Fibroblast of skin of left quadriceps (primary cell): ENCODE measurements around the gene NFE2L3.
"Not testable (repeated sequence)": the region's sequence is repeated elsewhere in the genome, so short reads cannot be mapped to it uniquely, and the experiment has no call there.

ENCODE experiments used
- DNase-seq, 2 experiments: peaks; one replicate each; pipeline ENCODE4 v3.0.0-alpha.2; 2013; ENCODE audit warnings: low read depth in 2 of 2

Gene NFE2L3

GRCh38 chr7:26186364-26187311, 34.6 kb downstream of the NFE2L3 start:
- DNase-seq: no peak

GRCh38 chr7:26187380-26188205, 35.6 kb downstream of the NFE2L3 start:
- DNase-seq: no peak

GRCh38 chr7:26188206-26188956, 36.4 kb downstream of the NFE2L3 start:
- no peak for DNase-seq

DNA sequence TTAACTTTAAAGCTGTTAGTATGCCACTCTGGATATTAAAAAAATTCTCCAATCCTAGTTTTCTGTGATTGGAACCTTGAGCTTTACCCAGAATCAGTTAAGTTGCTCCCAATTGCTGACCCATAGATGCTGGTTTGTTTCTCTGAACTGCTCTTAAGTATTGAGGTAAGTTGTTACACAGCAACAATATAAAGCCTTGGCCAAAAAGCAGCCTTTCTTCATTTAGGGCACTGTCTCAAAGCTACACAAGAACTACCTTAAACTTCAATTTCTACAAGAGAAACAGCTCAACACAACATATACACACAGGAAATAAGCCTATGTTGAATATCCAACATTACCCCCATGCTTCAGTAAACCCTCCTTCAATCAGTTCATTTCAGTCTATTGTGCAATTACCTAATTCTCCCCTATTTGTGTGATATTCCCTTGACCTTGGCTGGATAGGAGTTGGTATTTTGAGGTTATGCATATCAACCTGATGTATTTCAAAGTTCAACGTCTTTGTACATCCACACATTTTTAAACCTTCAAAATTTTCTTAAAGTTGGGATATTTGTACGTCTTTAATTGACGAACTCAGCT, 37.1 kb downstream of the NFE2L3 start:
- no peak for DNase-seq

DNA sequence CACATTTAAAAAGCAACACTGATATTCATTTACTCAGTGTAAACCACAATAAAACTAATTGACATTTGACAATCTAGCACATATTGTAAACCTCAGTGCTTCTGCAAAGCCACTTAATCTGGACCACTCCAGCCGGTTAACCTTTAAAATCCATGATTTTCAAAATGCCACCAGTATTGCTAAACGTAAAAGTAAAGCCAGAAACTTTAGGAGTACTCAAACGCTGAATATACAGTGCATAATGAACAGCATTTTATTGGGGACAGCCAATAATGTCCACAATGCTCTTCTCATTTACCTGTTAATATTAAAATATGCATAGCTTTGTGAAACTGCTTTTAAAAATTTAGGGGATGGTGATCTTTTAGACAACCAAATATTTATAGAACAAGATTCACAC, 37.7 kb downstream of the NFE2L3 start:
- DNase-seq: no peak

DNA sequence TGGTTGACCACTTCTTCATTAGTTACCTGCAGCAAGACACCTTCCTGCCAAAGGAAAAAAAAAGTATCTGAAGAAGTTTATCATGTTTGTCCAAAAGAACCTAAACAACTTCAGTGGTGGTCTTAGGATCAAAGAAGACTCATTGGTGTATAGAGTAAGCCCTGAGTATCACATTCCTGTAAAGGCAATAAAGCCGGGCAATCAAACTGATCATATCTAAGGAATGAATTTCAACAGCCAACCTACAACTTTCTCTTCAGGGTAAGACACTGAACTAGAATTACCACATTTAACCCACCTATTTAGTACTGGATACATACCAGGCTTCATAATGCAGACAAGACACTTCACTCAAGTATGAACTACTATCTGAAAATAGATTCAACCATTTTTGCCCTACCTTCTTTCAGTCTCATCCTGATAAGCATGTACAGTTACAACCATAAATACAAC, 38.4 kb downstream of the NFE2L3 start:
- DNase-seq: no peak

DNA sequence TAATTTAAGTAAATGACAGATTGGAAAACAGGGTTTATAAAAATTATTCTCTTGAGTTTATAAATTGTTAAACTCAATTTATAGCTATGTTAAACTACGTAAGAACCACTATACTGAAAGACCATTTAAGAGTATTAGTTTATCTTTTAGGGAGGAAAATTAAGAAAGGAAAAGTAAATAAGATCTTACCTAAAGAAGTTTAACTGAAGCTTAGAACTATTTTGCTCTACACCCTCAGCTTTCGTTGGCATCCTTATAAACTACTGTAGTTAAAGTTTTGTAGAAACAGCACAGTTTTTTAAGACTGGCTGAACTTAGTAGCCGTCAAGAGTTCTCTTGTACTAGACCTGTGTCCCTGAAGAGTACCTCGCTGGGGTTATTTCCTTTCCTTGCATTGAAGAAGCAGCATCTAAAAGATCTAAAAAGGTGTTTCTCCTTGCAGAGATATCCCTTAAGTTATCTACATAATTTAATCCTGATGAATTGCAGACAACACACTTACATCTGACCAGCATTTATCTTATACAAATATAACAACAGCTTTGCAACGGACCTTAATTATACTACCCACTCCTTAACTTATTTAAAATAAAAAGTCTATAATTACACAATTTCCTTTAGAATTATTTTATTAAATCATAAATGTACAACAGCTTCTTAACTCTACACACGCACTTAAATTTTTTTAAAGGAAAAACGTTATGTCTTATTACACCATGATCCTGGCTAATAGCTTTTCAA, 39.4 kb downstream of the NFE2L3 start:
- DNase-seq: no peak

DNA sequence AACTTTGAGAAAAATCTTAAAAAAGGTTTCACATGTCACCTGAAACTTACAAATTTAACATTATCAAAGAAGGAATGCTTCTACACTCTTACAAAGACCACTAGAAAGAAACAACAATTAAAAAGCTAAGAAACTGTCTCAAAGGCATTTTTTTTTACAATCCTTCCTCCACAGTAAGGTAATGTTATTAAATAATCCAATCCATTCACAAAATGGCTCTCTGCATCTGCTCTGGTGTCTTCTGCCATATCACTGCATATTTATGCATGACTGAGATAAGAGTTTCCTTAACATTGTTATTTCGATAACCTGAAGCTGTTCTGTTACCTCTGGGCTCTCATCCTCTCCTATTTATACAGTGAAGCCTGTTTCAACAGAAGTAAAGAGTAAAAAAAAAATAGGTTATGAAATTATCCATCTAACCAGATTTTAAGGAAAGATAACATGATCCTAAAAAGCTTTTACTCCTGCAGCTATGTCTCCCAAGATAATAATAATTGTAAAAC, 40.0 kb downstream of the NFE2L3 start:
- no peak for DNase-seq

DNA sequence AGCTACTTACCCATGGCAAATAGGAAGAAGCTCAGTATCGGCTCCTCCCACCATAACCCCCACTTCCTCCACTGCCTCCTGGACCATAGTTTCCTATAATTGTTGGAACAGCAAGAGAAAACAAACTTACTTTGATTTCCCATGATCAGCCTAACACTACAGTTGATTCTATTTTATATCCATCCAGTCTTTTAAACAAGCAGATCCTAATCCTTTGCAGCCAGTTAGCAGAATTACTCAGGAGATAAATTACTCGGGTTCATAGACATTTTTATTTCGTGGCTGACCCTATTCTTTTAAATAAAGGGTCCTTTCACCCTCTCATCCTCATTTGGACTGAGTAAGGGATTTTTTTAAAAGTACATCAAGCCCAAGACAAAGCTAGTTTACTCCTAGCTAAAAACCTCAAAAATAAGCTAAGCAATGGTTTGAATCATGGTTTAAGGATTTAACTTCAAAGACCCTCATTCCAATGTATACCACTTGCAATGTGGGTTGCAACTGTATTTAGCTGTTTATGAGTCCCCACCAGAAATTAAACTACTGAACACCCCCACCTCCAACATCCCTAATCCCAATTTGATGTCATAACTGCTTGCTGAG, 40.6 kb downstream of the NFE2L3 start:
- no peak for DNase-seq

GRCh38 chr7:26193432-26194207, 41.6 kb downstream of the NFE2L3 start:
- DNase-seq: no peak

DNA sequence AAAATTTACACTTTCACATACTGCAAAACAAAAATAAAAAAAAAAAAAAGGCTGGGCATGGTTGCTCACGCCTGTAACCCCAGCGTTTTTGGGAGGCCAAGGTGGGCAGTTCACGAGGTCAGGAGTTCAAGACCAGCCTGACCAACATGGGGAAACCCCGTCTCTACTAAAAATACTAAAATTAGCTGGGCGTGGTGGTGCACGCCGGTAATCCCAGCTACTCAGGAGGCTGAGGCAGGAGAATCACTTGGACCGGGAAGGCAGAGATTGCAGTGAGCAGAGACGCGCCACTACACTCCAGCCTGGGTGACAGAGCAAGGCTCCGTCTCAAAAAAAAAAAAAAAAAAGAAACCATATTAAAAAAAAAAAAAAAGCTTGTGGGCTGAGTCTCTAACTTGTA, 42.8 kb downstream of the NFE2L3 start:
- not testable (repeated sequence) for DNase-seq

DNA sequence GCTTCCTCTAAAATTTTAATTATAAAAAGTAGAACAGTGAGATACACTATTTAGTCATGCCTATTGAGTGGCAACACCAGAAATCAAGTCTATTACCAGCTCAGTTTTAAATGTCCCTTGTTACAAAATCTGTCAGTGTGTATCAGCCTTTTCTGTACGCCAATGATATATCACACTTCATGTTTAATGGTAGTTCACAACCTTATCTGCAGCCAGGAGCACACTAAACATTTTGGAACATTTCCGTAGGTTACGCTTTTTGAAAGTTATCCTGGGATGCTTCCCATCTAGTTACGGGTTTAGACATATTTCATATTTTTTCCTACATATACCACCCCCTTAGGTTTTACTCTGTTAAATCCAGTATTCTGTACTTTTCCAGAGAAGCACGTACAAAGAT, 43.2 kb downstream of the NFE2L3 start:
- DNase-seq: no peak

- DNase-seq: no peak
Measured at GRCh38 chr7:26195867-26196657, 44.1 kb downstream of the NFE2L3 start.

DNA sequence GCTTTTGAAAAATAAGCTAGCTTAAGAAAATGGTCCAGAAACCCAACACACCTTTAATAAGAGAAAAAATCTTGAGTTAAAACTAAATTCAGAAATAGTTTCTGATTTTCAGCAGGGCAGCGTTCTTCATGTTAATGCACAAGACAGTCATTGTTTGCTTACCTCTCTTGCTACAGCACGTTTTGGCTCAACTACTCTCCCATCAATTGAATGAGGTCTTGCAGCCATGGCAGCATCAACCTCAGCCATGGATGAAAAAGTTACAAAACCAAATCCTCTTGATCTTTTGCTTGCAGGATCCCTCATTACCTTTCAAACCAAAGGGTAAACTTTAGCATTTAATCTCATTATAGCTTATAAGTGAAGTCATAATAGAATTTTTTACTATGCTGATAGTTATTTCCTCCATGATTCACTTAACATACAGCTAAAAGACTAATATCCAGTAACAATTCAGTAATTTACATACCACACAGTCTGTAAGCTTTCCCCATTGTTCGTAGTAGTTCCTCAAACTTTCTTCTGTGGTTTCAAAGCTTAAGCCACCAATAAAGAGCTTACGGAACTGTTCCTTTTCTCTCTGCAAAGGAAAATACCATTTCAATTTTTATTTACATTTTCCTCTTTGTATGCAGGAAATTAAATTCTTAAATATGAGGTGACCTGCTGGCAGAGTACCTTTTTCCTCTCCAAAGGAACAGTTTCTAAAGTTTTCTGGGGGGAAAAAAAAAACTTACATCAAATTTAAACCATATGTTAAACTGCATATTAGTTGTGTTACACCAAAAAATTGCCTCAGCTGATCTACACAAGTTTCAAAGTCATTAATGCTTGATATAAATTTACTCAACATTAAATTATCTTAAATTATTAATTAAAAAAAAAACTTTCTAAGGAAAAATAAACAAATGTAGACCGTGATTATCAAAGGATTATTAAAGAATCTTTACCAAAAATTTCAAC, 45.4 kb downstream of the NFE2L3 start:
- DNase-seq: no peak

DNA sequence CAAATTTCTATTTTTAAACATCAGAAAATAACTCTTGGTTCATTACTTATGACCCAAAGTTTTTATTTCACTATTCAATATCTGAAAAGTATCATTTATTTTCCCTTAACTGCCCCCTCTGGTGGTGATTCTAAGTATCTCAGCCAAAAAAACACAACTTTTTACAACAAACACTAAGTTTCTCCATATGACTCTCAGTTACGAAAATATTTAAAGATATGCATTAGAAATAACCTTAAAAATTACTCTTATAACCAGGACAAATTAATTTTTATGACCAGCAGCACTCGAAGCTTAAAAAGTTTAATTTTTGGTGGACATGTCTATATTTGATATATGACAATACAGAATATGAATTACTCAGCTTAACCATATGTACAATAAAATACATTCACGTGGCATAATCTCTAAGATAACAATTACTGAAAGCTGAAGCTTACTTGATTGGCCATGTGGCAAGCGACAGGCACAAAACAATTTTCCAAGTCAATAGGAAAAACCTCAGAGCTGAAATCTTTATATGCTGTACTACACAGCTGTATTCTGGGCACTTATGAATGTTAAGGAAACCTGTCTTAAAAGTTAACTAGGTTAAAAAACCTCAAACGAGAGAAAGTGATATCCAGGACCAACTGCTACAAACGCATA, 46.3 kb downstream of the NFE2L3 start:
- no peak for DNase-seq

DNA sequence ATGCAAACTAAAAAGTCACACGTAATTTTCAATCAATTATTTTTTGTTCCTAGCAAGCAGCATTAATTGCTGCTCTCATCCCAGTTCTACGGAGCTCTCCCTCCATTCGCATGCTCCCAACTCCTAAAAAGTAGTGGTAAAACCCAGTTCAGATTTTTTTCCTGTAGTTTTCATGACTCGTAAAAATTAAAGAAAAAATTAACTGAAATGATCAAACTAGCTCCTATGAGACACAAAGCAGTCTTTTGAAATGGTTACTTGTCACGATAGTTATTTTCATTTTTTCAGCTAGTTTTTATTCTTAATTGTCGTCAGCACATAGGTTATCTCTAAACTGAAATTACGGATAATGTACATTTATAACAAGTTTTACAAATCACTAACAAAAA, 46.8 kb downstream of the NFE2L3 start:
- no peak for DNase-seq
